ENCODE measurements around the gene MVK.

DNA sequence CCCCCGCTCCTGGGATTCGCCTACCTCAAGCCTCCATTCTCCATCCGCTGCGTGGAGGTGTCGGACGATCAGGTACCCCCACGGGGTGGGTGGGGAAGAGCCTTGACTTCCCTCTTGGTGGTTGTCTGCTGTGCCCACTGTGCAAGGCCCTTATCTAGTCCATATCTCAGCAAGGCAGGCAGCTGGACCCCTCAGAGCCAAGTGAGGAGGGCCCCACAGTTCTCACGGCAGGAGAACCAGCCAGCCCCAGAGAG is 40.2 kb upstream of the MVK start:
- TF ChIP-seq, protein P1, sequence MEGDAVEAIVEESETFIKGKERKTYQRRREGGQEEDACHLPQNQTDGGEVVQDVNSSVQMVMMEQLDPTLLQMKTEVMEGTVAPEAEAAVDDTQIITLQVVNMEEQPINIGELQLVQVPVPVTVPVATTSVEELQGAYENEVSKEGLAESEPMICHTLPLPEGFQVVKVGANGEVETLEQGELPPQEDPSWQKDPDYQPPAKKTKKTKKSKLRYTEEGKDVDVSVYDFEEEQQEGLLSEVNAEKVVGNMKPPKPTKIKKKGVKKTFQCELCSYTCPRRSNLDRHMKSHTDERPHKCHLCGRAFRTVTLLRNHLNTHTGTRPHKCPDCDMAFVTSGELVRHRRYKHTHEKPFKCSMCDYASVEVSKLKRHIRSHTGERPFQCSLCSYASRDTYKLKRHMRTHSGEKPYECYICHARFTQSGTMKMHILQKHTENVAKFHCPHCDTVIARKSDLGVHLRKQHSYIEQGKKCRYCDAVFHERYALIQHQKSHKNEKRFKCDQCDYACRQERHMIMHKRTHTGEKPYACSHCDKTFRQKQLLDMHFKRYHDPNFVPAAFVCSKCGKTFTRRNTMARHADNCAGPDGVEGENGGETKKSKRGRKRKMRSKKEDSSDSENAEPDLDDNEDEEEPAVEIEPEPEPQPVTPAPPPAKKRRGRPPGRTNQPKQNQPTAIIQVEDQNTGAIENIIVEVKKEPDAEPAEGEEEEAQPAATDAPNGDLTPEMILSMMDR (IDR thresholded peaks at IDR 0.05): no peak
- TF ChIP-seq POLR2A (IDR thresholded peaks at IDR 0.05): no peak

Measured in right lobe of liver (tissue), 4 donors.